Subcutaneous adipose tissue (tissue), 4 donors: ENCODE results near the gene WDR1. TPM values are rescaled to one million over a fixed set of nuclear protein-coding genes. Genes with fewer than 3 reads are reported as not detected.

ENCODE experiments used
- total RNA-seq, 4 donors: library from RNA; depleted of rRNA; stranded (reverse); fragments of >200 nt; gene quantifications; one replicate each; pipeline ENCODE4 v1.1.0, GENCODE V29; 2016
- TF ChIP-seq, protein P1 (sequence below): fragments of 450-650 bp; IDR thresholded peaks from one replicate; pipeline ENCODE4 v1.5.1; 2016; ENCODE audit warnings: low read depth, mild to moderate bottlenecking, control low read depth, antibody characterized with exemption, moderate library complexity

Gene WDR1
- total RNA-seq, 4 donors from 2014 or later, result 81.9 to 122 (median 99.1) TPM

DNA sequence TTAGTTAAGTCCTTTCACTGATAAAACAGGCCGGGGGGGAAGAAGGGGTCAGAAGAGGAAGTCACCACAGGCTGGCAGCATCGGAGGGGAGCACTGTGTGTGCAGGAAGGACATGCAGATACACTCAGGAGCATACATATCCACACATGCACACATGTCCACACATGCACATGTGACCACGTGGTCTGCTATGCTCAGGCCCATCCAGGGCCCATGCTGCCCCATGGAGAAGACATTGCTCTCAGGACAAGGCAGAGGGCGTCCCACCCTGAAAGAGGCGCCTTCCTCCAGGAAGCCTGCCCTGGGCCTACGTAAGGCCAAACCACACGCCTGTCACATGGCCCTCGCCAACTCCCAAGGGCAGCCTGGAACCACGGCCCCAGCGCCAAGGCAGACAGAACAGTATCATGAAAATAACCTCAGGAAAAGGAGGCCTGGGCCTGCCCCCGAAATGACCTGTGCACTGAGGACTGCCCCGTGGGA is 15.8 kb downstream of the WDR1 start:
- TF ChIP-seq, protein P1, sequence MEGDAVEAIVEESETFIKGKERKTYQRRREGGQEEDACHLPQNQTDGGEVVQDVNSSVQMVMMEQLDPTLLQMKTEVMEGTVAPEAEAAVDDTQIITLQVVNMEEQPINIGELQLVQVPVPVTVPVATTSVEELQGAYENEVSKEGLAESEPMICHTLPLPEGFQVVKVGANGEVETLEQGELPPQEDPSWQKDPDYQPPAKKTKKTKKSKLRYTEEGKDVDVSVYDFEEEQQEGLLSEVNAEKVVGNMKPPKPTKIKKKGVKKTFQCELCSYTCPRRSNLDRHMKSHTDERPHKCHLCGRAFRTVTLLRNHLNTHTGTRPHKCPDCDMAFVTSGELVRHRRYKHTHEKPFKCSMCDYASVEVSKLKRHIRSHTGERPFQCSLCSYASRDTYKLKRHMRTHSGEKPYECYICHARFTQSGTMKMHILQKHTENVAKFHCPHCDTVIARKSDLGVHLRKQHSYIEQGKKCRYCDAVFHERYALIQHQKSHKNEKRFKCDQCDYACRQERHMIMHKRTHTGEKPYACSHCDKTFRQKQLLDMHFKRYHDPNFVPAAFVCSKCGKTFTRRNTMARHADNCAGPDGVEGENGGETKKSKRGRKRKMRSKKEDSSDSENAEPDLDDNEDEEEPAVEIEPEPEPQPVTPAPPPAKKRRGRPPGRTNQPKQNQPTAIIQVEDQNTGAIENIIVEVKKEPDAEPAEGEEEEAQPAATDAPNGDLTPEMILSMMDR, result no peak

DNA sequence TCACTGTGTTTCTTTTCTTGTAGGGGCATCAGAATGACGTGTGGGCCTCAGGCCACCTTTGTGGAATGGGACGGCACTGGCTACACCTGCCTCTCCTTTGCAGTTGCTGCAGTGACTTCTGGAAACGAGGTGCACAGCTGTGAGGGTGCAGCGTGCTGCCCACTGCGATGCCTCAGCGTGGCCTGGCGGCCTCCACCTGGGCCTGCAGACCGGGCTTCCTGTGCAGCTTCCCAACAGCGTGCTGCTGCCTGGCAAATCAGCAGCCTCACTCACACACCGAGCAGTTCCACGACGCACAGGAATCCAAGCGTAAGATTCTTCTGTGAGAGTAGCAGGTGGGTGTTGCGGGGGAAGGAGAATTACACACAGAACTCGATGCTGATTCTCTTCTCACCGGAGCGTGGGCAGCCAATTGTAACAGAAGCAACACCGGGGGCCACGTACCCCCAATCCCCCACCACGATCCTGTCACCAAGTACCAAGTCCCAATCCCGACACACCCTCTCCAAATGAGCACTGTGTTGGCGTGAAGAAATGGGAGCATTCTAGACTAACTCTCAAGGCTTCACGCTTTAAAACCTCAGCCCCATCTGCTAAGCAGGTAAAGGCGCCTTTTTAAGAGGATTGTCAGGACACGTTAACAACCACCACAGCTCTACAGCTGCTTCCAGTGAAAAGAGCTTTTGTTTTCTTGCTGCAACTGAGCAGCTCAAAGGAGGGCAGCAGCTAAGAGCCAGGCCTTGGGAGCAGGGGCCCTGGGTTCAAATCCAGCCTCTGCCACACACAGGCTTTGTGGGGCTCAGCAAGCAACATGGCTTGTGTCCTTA is 16.9 kb downstream of the WDR1 start:
- TF ChIP-seq, protein P1, result no peak

DNA sequence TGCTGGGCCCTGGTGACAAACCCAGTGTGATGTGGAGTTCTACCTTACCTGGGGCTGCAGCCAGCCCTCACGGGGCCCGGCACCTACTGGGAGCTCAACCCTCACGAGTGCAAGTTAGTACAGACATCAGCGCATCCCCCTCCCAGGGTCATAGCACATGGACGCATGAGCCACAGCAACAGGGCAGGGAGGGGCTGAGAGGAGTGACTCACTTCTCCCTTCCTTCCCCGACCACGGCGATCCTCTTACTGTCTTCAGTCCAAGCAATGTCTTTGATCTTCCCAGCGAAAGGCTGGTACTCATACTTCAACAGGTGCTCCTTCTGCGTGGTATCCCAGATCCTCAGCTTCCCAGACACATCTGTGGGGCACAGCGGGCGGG is 17.8 kb downstream of the WDR1 start:
- TF ChIP-seq, protein P1, result no peak

DNA sequence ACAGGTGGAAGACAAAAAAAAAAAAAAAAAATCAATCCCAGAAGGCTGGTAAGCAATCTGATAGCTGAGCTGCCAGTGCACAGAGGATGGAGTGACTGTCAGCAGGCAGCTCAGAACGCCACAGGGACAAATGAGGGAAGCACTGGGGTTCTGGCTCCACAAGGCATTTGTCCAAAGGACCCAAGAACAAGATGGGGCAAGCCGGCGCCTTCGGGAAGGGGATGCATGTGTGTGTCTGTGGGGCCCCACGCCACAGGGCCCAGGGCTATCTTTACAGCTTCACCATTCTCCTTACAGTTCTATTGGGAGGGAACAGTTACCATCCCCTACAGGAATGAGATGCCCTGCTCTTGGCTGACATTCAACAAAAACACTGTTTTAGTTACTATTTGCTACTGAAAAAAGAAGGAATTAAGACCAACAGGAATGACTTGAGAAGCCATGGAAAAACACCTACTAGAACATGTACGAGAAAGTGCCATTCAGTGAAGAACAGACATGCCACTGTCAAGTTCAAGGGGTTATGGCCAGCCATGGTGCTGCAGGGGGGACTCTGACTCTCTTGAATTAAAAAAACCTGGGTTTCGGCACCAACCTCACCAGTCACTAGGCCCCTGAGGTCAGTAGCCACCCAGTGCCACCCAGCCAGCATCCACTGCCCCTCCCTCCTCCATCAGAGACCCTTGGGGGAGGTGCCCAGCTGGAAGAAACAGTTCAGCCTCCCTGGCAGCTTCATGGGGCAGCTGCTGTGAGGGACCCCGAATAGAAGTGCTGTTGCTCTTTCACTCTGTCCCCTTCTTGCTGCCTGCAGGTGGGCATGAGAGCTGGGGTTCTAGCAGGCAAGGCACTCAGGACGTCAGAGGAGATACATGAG is 18.5 kb downstream of the WDR1 start:
- TF ChIP-seq, protein P1, result no peak

DNA sequence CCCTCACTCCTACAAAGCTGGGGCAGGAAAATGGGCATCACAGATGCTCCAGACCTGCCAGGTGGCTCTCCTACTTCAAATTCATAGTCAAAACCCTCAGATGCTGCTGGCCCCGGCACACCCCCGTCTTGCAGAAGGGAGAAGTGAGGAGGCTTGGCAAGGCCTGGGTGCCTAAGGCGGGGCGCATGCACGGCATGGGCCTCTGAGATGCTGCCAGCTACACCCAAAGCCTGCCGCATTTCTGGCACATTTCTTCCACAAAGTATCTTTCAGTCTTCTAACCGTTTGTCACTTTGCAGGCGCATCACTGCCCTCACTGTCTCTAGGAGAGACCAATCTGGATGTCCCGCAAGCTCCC is 19.6 kb downstream of the WDR1 start:
- TF ChIP-seq, protein P1, result no peak

DNA sequence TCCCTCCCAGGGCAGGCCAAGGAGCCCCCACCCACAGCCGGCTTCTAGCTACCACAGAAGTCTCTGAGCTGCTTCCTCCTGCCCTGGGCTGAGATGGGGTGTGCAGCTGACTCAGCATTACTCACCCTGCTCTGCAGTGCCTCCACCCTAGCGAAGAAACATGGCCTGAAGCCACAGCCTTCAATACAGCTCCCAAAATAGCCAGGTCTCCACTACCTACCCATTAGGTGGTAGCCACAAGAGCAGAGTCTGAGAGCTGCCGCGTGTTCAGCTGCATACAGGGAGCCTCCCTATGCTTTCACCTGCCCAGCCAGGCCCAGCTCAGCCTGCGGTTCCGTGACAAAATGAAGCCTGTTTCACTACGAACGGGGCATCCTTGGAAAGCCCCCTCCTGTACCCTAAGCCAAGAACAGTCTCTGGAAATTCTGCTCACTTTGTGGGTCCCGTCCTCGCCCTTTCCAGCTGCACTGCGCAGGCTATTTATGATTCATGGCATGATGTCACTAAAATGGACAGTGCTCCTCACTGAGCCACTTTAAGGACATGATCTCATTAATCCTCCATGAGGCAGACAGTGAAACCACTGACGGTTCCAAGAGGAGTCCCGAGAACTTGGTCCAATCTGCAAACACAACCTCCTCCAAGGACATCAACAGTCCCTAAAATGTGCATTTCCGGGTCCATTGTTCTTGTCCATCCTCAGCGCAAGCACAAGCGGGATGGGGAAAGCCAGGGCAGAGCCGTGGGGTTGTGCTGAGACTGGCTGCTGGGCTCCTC is 20.2 kb downstream of the WDR1 start:
- TF ChIP-seq, protein P1, result no peak
